Thyroid gland (tissue), 4 donors: Measurements from ENCODE around the gene DUOXA1. TPM values are rescaled to one million over a fixed set of nuclear protein-coding genes. Genes with fewer than 3 reads are reported as not detected.

ENCODE experiments used
- DNase-seq, 2 donors: peaks; one replicate each; pipeline ENCODE4 v3.0.0-alpha.2; 2019
- H3K27ac ChIP-seq, 3 donors: fragments of 200-600 bp; sonication (generic); 1 replicate in 2 of 3; 2 replicates in 1 of 3; pipeline ENCODE4 v1.5.1; 2016 to 2019; ENCODE audit warnings: mild to moderate bottlenecking in 1 of 3, moderate library complexity in 1 of 3
- H3K27me3 ChIP-seq: fragments of 200-600 bp; sonication (generic); one replicate; pipeline ENCODE4 v1.5.1; 2019
- H3K36me3 ChIP-seq, 2 donors: fragments of 200-600 bp; sonication (generic); one replicate each; pipeline ENCODE4 v1.5.1; 2016 to 2019
- H3K4me1 ChIP-seq, 2 donors: fragments of 200-600 bp; sonication (generic); one replicate each; pipeline ENCODE4 v1.5.1; 2017 to 2019
- H3K4me3 ChIP-seq, 3 donors: fragments of 200-600 bp; sonication (generic); replicated peaks in 1 of 3; 1 replicate in 2 of 3; 2 replicates in 1 of 3; pipeline ENCODE4 v1.5.1; 2016; ENCODE audit warnings: mild to moderate bottlenecking in 1 of 3
- H3K9me3 ChIP-seq: fragments of 200-600 bp; sonication (generic); one replicate; pipeline ENCODE4 v1.5.1; 2017
- POLR2A ChIP-seq, 2 donors: fragments of 450-650 bp; IDR thresholded peaks; one replicate each; pipeline ENCODE4 v1.6.1; 2017; ENCODE audit warnings: antibody characterized with exemption in 2 of 2, mild to moderate bottlenecking in 2 of 2, moderate library complexity in 1 of 2
- WGBS, 2 donors: methylation state at CpG; one replicate each; pipeline ENCODE4 v1.1.5; 2017; 5-methylcytosine and 5-hydroxymethylcytosine counted together
- intact Hi-C: fragments of 100-400 bp; cut with DNase I; formaldehyde crosslinking; loops from one replicate; pipeline ENCODE4 v1.15.1; 2023
- total RNA-seq, 4 donors: library from RNA; depleted of rRNA; stranded (reverse); fragments of >200 nt; gene quantifications; one replicate each; pipeline ENCODE4 v1.2.3, GENCODE V29; 2016
- TF ChIP-seq, protein P1 (sequence below), 6 experiments: fragments of 200-600 bp in 3 of 6; fragments of 450-650 bp in 3 of 6; sonication (generic) in 3 of 6; IDR thresholded peaks; one replicate each; pipeline ENCODE4 v1.5.1; 2016 to 2019; ENCODE audit warnings: antibody characterized with exemption in 6 of 6, mild to moderate bottlenecking in 2 of 6, inconsistent platforms in 1 of 6, moderate library complexity in 1 of 6

DUOXA1 gene
- total RNA-seq, 4 donors from 2014 or later: 97.0 to 187 (median 150) TPM

DNA sequence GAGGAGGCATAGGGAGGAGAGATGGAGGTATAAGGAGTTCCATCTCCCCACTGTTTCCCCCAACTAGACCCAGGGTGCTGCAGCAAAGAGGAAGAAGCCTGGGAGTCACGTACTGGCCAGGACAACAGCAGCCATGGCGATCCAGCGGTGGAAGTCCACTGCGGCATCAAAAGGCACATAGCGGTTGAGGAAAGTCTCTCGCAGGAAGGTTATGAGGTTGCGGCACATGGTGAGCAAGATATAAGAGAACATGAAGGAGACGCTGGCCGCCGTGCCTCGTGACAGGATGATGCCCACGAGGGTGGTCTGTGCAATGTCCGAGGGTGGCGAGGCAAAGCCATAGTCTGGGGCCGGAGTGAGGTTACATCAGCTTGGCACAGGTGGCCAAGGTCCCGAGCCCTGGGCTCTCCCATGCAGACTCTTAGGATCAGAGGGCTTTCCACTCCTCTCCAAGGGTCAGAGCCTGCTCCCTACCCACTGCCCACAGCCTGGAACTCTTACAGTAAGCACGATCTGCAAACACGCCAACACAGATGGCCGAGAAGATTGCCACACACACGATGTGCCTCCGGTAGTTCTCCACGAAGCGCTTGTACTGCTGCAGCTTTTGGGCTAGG lies 30.0 kb downstream of the DUOXA1 start:
- 90 to 92% methylated on average over 21 to 23 of the region's 23 CpGs for WGBS, 2 donors
- TF ChIP-seq, protein P1, sequence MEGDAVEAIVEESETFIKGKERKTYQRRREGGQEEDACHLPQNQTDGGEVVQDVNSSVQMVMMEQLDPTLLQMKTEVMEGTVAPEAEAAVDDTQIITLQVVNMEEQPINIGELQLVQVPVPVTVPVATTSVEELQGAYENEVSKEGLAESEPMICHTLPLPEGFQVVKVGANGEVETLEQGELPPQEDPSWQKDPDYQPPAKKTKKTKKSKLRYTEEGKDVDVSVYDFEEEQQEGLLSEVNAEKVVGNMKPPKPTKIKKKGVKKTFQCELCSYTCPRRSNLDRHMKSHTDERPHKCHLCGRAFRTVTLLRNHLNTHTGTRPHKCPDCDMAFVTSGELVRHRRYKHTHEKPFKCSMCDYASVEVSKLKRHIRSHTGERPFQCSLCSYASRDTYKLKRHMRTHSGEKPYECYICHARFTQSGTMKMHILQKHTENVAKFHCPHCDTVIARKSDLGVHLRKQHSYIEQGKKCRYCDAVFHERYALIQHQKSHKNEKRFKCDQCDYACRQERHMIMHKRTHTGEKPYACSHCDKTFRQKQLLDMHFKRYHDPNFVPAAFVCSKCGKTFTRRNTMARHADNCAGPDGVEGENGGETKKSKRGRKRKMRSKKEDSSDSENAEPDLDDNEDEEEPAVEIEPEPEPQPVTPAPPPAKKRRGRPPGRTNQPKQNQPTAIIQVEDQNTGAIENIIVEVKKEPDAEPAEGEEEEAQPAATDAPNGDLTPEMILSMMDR (IDR thresholded peaks at IDR 0.05): no peak
- TF ChIP-seq POLR2A (IDR thresholded peaks at IDR 0.05): no peak
- no peaks in the 10 kb centered on the region for H3K9me3 ChIP-seq

DNA sequence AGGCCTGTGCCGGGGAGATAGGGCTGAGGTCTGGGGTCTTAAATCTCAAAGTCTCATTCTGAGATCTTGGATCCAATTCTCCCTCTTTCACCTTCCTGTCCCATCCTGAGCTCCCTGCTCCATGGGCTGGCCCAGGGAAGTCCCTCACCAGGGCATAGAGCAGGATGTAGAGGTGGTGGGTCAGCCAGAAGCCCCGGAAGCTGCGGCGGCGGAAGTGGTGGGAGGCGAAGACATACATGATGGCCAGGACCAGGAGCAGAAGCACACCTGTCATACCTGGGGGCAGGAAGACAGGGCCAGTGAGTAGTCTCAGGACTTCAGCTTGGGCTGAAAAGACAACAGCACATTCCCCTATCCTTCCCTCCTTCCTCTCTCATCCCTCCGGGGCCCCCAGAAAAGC lies 32.2 kb downstream of the DUOXA1 start:
- Histone ChIP-seq H3K9me3 (no peaks in the 10 kb centered on the region), H3K27me3 (no peaks in the 10 kb centered on the region), H3K4me1 (no peaks in the 10 kb centered on the region), H3K27ac (no peak overlapping the region), H3K4me3 (no peak overlapping the region), H3K36me3 (peaks cover 9 to 11% of the 10 kb centered on the region in 2 donors)
- WGBS, 2 donors: 89 to 94% methylated on average over 7 of the region's 7 CpGs
- intact Hi-C loops: no loop called here
- no peak for TF ChIP-seq POLR2A (IDR thresholded peaks at IDR 0.05)
- TF ChIP-seq, protein P1 (IDR thresholded peaks at IDR 0.05): no peak
- DNase-seq: no peak

More for the DNA sequence above, 30.0 kb downstream of the DUOXA1 start:
- Histone ChIP-seq H3K27ac (no peak overlapping the region), H3K4me3 (no peak overlapping the region), H3K4me1 (no peaks in the 10 kb centered on the region), H3K27me3 (no peaks in the 10 kb centered on the region), H3K36me3 (peaks cover 11% of the 10 kb centered on the region in 2 donors)
- no peak for DNase-seq
- intact Hi-C loops: no loop called here

GRCh38 chr15:45095661-45096060 lies 34.0 kb downstream of the DUOXA1 start:
- no peak for DNase-seq
- Histone ChIP-seq H3K27ac (no peak overlapping the region), H3K9me3 (no peaks in the 10 kb centered on the region), H3K4me1 (no peaks in the 10 kb centered on the region), H3K27me3 (no peaks in the 10 kb centered on the region), H3K4me3 (no peak overlapping the region), H3K36me3 (peaks cover 9 to 11% of the 10 kb centered on the region in 2 donors)
- no peak for TF ChIP-seq POLR2A (IDR thresholded peaks at IDR 0.05)
- TF ChIP-seq, protein P1 (IDR thresholded peaks at IDR 0.05): no peak
- WGBS, 2 donors: 97 to 99% methylated on average over 11 of the region's 11 CpGs
- intact Hi-C loops: no loop called here

GRCh38 chr15:45094358-45094730 lies 35.3 kb downstream of the DUOXA1 start:
- Histone ChIP-seq H3K27me3 (no peaks in the 10 kb centered on the region), H3K4me1 (no peaks in the 10 kb centered on the region), H3K27ac (no peak overlapping the region), H3K9me3 (no peaks in the 10 kb centered on the region), H3K36me3 (peaks cover 8 to 9% of the 10 kb centered on the region in 2 donors), H3K4me3 (no peak overlapping the region)
- 86% methylated on average over 8 to 9 of the region's 9 CpGs for WGBS, 2 donors
- no peak for TF ChIP-seq POLR2A (IDR thresholded peaks at IDR 0.05)
- TF ChIP-seq, protein P1 (IDR thresholded peaks at IDR 0.05): no peak
- intact Hi-C loops: no loop called here
- no peak for DNase-seq

DNA sequence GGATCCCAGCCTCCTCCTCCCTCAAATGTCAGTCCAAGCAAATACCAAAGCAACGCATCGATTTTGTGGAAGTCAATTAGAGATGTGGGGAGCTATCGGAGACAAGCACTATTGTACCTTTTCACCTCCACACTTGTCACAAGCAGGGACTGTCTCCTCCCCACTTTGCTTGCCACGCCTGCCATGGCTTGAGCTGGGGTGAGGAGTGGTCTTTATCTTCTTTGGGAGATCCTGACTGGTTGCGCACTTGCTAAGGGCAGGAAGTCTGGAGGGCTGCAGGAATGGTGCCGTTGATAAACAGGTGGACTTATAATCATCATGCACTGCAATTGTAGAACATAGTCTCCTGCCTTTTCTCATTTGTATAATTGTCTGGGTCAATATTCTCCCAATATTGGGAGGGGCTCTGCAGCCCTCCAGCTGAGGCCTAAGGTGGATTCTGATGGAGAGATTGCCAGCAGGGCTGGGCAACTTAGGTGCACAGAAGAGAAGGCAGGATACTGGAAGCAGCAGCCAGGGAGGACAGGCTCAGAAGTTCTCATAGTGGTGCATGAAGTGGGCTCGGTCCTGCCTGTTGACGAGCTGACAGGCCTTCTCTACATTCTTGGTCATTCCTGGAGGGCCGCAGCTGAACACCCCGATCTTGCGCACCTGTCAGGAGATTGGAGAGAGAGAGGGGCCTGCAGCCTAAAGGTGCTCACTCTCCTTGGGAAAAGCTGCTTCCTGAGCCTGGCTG lies 35.9 kb downstream of the DUOXA1 start:
- DNase-seq: no peak
- 91 to 97% methylated on average over 11 of the region's 11 CpGs for whole genome bisulfite sequencing, 2 donors

More for the DNA sequence above, 35.9 kb downstream of the DUOXA1 start:
- H3K36me3 ChIP-seq: peaks cover 7 to 9% of the 10 kb centered on the region in 2 donors
- H3K27ac ChIP-seq: no peak overlapping the region
- TF ChIP-seq, protein P1 (IDR thresholded peaks at IDR 0.05): no peak
- no peak for TF ChIP-seq POLR2A (IDR thresholded peaks at IDR 0.05)
- no peaks in the 10 kb centered on the region for H3K9me3 ChIP-seq
- H3K27me3 ChIP-seq: no peaks in the 10 kb centered on the region
- no peaks in the 10 kb centered on the region for H3K4me1 ChIP-seq
- intact Hi-C loops: no loop called here
- H3K4me3 ChIP-seq: no peak overlapping the region
